NCI-H69 (cell line): ENCODE measurements around the gene ANKRD52.
A peak's percentile ranks its signal among the peaks of the same experiment; 100 is the strongest.
"Not testable (repeated sequence)": the region's sequence is repeated elsewhere in the genome, so short reads cannot be mapped to it uniquely, and the experiment has no call there.

ENCODE experiments used
- DNase-seq: peaks from one replicate; lab custom pipeline; 2025; lab: John Stamatoyannopoulos, UW

ANKRD52 gene

DNA sequence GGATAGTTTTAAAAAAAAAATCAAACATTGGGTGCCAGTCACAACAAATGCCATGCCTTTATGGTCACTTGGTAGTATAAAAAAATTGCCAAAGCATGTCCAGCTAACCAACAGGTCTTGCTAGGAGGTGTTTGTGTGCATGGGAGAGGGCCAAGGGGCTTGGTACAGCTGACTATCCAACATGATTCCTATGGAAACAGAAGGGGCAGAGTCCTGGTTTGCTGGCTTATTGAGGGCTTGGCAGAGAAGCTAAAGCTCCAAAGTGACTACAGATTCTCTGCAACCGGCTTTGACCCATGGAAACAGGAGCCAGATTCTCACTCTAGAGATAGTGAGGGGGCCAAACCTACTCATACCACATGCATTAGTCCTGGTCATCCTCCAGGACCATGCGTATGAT, 14.3 kb upstream of the ANKRD52 start:
- DNase-seq = not testable (repeated sequence)

DNA sequence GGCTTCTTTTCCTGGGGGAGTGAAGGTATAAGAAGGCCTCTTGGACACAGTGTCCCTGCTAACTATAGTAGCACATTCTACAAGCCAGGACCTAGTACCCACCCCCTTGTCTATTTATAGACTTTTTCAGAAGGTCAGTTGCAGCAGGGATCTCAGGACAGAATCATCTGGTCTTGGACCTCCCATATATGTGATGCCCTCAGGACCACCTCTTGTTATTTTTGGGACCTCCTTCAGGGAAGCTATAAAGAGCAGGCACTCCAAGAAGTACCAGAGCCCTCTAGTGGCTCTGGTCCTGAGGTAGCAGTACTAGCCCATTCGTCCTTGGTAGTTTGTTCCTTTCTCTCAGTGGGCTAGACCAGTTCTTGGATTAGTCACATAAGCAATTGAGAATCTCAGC, 12.8 kb upstream of the ANKRD52 start:
- DNase-seq = peak; percentile 32

DNA sequence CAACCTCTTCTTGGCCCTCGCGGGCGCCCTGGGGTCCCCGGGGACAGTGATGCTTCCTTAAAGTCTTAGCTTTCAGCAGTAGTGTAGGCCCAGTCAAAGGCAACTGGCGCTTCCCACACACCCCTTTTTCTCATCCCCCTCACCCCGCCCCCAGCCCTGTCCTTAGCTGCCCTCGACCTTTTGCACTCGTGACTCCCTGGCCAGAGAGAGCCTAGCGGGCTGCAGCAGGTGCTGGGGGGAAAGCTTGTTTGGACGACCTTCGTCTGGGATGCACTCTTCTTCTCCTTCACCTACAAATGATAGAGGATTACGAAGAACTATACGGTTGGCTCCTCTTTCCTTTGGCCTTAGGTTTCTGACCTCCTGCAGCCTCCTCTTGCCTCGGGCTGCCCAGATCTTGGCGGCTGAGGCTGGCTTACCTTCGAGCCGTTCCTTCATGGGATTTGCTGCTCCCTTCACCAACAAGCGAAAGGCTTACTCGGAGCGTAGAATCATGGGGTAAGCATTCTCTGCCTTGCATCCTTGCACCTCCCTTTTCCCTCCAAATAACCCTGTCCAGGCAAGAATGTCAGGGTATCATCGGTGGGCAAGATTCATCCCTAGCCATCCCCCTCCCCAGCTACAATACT, 9.4 kb upstream of the ANKRD52 start:
- no peak for DNase-seq

DNA sequence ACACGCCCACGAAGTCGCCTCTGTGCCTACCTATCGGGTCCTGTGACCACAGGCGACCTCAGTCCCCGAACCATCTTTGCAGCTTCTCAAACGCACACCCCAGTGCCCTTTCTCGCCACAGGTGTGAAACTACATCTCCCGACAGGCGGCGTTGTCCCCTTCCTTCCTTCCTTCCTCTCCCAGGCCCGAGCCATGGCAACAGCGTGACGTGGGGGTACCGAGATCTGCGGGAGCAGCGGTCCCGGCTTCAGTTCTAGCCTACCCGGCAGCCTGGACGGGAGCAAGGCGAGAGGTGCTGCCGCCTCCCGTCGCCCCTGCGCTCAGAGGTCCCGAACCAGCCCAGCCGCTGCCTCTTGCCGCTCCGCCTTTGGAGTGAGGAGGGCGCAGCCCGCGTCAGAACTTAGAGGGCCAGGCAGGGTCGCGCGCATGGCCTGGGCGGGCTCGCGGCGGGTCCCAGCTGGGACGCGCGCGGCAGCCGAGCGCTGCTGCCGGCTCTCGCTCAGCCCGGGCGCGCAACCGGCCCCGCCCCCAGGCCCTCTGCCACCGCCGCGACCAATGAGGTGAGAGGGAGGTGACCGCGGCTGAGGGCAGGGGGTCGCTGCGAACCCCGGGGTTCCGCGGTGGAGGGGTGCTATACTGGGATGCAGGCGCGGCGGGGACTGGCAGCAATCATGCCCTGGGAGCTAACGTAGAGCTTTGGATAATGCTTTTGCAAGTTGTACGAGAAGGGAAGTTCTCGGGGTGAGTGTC, 8.7 kb upstream of the ANKRD52 start, which contains the start of gene COQ10A:
Gene COQ10A (plus strand): TSS at position 250 of the 750 bp plus-strand sequence. CDS start 177 bp downstream, at position 427.
- DNase-seq = peak; percentile 95

DNA sequence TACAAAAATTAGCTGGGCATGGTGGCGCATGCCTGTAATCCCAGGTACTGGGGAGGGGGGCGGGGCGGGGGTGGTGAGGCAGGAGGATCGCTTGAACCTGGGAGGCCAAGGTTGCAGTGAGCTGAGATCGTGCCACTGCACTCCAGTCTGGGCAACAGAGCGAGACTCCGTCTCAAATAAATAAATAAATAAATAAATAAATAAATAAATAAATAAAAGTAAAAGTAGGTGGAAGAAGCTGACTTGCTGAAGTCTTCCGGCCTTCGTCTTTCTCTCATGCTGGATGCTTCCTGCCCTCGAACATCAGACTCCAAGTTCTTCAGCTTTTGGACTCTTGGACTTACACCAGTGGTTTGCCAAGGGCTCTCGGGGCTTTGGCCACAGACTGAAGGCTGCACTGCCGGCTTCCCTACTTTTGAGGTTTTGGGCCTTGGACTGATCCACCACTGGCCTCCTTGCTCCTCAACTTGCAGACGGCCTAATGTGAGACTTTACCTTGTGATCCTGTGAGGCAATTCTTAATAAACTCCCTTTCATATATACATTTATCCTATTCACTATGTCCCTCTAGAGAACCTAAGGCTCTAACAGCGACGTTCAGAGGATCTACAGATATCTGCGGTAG, 8.0 kb upstream of the ANKRD52 start:
- not testable (repeated sequence) for DNase-seq

DNA sequence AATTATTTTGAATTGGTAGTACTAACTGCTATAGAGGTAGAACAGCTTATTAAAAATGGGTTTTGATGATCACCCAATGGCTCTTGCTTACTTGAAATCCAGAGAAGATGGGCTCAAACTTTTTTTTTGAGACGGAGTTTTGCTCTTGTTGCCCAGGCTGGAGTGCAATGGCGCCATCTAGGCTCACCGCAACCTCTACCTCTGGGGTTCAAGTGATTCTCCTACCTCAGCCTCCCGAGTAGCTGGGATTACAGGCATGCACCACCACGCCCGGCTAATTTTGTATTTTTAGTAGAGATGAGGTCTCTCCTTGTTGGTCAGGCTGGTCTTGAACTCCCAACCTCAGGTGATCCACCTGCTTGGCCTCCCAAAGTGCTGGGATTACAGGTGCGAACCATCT, 4.8 kb upstream of the ANKRD52 start:
- peak; percentile 8 for DNase-seq

DNA sequence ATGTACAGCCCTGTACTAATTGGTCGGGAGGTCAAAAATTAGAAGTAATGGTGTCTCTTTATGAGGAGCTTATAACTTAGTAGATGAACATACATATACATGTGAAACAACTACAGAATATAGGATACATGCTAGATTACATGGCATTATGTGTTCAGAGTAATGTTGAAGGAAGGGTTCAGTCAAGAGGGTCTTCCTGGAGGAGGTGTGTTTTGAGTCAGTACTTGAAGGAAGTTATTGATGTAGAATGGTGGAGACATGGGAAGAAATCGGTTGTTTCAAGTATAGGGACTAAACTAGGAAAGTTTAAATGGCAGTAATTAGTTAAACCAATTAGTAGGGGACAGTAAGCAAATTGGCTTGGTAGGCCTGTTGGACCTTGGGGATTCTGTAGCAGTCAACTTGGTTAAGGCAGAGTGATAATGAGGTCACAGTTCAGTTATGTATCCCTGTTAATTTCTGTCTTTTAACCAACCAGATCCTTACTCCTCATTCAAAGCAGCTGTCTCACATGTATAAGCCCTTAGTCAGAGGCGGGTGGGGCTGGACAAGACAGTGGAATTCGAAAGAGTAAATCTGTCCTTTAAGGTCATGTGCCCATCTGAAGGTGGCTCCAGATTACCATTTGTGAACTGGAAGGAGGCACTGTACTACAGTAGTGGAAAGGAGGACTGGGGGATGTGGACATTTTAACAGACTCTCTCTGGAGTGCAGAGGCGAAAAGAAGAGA, 3.5 kb upstream of the ANKRD52 start:
- no peak for DNase-seq

DNA sequence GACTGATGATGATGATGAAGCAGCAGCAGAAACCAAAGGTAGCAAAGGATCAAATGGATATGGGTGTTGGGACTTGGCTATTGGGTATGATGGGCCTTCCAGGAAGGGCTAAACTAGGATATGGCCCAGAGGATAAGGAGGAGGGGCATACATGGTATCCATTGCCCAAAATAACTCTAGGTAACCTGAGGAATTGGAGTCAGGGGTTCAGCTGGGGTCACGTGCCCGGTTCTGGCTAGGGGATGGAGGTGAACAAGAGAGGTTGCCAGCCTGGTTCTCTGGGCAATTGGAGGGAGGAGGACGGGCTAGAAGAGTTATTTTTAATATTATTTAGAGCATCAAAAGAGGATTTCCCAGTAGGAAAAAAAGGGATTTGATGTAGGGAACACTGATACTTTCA, 2.7 kb upstream of the ANKRD52 start:
- no peak for DNase-seq

DNA sequence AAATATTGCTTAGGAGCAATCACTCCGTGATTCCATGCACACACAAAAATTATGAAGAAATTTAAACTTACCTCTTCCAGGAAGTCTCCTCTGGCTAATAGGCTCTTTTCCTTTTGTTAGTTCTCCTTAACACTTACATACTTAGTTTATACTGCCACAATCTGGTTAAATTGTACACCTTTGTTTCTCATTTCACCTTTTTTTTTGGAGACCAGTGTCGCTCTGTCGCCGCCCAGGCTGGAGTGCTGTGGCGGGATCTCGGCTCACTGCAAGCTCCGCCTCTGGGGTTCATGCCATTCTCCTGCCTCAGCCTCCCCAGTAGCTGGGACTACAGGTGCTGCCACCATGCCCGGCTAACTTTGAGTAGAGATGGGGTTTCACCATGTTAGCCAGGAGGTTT, 2.2 kb upstream of the ANKRD52 start:
- DNase-seq = no peak

DNA sequence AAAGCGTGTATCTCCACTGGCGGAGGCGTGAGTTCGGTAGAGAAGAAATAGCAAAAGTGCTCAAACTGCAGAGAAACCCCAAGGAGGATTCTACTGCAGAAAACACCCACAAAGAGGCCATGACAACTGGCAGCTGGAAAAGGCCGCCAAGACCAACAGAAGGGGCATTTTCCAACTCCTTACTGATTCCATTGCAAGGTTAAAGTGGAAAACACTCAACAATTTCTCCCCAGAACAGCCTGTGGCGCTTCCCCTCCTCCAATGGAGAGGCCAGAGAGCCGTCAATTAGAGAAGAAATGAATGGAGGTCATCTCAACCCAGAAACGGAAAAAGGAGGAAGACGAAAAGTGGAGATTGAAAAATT, 618 bp upstream of the ANKRD52 start:
- peak; percentile 52 for DNase-seq

DNA sequence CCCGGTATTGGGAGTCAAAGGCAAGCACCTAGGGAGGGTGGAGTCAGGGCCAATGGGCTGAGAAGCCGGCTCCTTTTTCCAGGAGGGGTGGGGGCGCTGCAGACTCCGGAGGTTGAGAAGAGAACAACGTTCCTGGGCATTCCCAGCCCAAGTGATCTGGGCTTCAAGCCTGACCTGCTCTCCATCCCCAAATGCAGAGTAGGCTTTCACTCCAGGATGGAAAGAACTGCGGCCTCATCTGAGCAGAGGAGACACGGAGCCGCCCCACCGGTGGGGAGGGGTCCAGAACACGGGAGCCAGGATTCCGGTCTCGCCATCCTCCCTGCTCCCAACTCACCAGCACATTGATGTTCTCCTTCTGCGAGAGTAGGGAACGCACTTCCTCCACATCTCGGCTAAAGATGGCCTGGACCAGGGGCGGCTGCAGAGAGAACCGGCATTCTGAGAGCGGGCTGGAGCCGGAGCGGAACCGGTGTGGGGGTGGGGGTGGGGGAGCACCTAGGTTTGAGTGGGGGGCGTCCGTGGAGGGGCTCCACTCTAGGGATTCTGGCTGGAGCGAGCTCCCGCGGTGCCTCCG, 605 bp downstream of the ANKRD52 start:
- peak; percentile 72 for DNase-seq

DNA sequence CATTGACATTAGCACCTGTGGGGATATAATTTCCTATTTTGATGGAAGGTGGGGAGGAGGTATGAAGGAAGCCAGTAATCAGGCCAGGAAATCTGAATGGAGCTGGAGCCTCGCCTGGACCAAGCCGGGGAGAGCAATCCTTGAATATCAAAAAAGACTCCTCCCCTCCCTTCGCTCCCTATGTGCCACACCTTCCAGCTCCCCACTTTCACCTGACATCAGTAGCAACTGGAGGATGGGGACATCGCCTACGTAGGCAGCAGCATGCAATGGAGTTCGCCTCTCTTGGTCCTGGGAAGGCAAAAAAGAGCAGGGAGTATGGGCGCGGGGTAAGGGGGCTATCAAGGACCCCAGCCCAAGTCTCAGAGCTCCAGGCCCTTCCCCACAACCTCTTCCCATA, 1.1 kb downstream of the ANKRD52 start:
- DNase-seq = no peak

DNA sequence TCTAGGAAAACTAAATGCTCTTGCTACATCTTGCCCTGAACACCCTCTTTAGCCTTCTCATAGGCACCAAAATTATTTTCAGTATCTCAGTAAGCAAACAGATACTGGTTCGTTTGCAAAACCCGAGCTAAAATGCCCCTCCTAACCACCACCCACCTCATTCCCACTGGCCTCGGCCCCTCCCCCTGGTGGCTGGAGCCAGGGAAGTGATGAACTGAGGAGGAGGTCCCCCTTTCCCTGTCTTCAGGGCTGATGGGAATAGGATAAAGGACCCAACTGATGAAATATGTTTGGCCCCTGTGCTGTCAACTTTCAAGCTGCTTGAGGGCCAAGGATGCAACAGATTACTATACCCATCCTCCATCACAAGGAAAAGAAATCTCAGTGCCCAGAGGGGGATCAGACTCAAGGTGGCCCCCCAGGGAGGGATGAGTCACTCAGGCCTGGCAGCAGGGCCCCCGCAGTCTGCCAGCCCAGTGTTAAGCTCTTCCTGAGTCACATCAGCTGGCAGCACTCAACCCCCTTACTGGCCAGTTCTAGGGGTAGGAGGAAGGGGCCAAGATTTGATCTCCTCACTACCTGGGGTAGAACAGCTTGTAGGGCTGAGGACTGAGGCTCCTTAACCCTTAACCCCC, 1.7 kb downstream of the ANKRD52 start:
- DNase-seq = no peak

DNA sequence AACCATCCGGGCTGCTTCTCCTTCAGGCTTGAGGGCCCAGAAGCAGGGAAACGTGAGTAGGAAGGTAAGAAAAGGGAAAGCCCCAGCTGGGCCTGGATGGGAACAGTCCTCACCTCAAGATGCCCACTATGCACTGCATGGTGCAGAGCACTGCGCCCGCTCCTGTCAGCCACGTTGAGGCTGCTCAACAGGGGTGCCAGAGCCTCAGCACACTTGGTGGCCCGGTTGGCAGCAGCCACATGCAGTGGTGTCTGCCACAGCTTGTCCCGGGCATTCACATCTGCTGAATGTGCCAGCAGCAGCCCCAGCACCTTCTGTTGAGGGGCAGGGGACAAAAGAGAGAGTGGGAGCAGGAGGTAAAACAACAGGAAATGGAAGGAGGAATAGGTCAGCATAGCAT, 2.5 kb downstream of the ANKRD52 start:
- DNase-seq = no peak

DNA sequence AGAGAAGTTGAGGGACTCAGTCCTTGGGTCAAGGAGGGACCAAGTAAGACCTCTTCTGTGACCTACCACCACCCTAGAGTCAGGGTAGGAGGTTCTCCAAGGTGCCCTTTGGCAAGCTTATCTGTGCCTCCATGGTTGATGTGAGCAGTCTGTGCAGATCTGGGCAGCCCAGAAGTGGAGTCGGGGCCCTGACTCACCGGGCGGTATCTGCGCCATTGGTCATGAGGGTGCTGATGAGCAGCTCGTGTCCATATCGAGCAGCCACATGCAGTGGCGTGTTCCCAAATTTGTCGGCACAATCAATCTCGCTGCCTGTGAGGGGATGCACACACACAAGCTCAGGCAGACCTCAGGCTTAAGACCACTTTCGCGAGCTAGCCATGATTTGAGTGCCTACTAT, 5.1 kb downstream of the ANKRD52 start:
- DNase-seq = no peak

DNA sequence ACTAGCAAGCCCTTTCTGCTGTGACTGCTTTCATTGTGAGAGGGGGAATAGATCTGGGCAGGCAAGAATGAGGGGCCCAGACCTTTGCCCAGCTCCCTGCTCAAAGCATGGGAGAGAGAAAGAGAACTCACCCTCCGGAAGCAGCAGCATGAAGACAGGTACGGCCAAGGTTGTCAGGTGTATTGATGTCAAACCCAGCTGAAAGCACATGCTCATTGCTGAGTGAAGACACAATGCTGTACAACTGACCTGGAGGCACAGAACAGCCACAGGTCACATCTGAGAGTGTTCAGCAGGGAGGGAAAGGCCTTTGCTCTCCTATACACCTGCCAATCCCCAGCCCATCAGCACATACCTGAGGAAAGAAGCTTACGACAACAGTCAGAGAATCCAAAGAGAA, 5.5 kb downstream of the ANKRD52 start:
- no peak for DNase-seq

DNA sequence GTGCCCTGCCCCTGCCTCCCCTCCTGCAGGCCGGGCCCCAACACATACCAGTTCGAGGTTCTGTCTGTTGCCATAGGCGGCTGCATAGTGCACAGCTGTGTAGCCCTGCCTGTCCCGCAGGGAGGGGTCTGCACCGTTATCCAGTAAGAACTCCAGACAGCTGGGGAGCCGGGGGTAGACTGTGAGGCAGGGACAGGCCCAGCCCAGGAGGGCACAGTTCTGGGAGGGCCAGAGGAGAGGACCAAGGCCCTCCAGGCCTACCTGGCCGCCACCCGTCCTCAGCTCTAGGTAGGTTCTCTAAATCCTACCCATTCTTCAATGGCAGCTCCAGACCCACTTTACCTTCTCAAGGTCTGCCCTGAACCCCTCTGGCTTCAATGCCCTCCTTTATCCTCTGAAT, 9.5 kb downstream of the ANKRD52 start:
- DNase-seq = no peak

DNA sequence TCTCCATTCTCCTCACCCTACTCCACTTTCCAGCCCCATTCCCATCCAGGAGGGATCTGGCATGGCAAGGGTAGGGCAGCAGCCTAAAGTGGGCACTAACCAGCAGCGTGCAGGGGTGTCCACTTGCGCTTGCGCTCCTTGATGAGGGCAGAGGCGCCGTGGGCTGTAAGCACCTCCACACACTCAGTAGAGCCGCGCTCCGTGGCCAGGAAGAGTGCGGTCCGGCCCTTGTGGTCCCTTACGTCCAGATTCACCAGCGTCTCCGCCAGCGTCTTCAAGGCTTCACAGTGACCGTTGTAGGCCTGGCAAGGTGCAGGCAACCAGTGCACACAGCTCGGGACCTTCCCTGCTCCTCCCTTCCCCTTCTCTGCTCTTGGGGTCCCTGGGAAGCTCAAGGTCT, 10.3 kb downstream of the ANKRD52 start:
- no peak for DNase-seq

DNA sequence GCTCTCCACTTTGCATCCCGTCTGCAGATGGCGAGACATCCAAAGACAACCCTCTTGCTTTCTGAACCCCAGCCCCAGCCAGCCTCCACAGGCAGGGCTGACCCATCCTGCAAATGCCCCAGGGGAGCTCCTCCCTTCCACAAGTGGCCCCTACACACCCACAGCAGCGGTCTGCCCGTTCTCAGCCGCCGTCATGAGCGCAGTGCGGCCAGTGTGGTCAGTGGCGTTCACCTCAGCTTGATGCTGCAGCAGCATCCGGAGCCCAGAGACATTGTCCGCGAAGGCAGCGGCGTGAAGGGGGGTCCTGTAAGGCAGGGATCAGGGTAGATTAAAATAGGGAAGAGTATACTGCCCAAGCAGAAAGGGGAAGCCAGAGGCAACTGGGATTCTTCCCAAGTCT, 13.7 kb downstream of the ANKRD52 start:
- no peak for DNase-seq

DNA sequence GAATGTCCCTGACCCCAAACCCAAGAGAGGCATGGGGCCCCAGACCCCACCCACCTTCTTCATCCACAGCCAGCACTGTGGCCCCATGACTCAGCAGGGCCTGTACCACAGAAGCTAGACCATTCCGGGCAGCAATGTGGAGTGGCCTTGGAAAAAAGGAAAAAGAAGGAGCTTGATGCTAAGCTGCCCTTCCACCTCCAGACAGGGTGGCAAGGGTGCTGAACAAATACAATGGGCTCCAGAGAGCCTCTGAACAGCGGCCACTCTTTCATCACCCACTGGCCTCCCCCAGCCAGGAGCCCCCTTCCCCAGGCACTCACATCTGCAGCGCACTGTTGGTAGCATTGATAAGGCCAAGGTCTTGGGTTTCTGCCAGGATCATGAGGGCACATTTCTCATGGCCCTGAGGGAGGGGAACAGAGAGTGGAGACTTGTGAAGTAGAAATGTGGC, 14.4 kb downstream of the ANKRD52 start:
- DNase-seq = no peak

DNA sequence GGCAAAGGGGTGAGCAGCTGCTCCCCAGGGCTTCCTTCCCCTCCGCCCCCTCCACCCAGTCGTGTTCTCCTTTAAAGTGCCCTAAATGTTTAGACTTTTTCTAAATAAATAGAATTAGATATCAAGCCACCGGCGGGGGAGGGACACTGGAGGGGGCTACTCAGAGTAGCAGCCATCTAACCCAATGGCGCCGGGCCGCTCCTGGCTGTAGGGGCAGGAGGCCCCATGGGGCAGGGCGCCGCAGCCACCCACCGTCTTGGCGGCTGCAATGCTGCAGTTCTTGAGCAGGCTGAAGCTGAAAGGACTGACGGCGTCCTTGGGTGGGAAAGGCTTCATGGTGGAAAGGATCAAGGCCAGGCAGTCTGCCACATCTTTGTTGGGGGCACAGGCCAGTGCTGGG, 15.2 kb downstream of the ANKRD52 start:
- no peak for DNase-seq
